Neural cell (in vitro differentiated cells): ENCODE data around the gene RIPPLY3. TPM values are rescaled to one million over a fixed set of nuclear protein-coding genes. Genes with fewer than 3 reads are reported as not detected.

Experiments used
- H2AFZ ChIP-seq: fragments of 200-600, 300-800 bp; sonication (generic), shearing (Covaris generic); 2 replicates; pipeline ENCODE4 v1.6.0; 2014; ENCODE audit warnings: low read depth, mild to moderate bottlenecking, antibody characterized with exemption, low read length, moderate library complexity
- H3F3A ChIP-seq: fragments of 200-600 bp; shearing (Covaris generic); 2 replicates; pipeline ENCODE4 v1.6.1; 2016; ENCODE audit warnings: mild to moderate bottlenecking, moderate library complexity, mixed read lengths, antibody characterized with exemption, low read length; ENCODE audit not compliant: insufficient read depth, poor library complexity, severe bottlenecking
- H3K27ac ChIP-seq: fragments of 200-600, 300-800 bp; sonication (generic), shearing (Covaris generic); 2 replicates; pipeline ENCODE4 v1.5.1; 2014; ENCODE audit warnings: mild to moderate bottlenecking, low read length, moderate library complexity
- H3K27me3 ChIP-seq: fragments of 300-800, 200-600 bp; sonication (generic), shearing (Covaris generic); 2 replicates; pipeline ENCODE4 v1.6.0; 2014; ENCODE audit warnings: mild to moderate bottlenecking, low read depth, low read length, moderate library complexity; ENCODE audit not compliant: insufficient read depth
- H3K36me3 ChIP-seq: fragments of 300-800, 200-600 bp; sonication (generic), shearing (Covaris generic); 2 replicates; pipeline ENCODE4 v1.5.1; 2014; ENCODE audit warnings: mild to moderate bottlenecking, antibody characterized with exemption, low read length, moderate library complexity; ENCODE audit not compliant: insufficient read depth
- H3K4me2 ChIP-seq: fragments of 300-800, 200-600 bp; sonication (generic), shearing (Covaris generic); 2 replicates; pipeline ENCODE4 v1.6.0; 2014; ENCODE audit warnings: mild to moderate bottlenecking, low read length
- H3K4me3 ChIP-seq: fragments of 300-800, 200-600 bp; sonication (generic), shearing (Covaris generic); 2 replicates; pipeline ENCODE4 v1.5.1; 2014; ENCODE audit warnings: mild to moderate bottlenecking, low read length, moderate library complexity
- H3K79me2 ChIP-seq: fragments of 200-600 bp; shearing (Covaris generic); replicated peaks from 2 replicates; pipeline ENCODE4 v1.6.0; 2014; ENCODE audit warnings: mild to moderate bottlenecking, low read length, moderate library complexity; ENCODE audit not compliant: insufficient read depth
- H3K9ac ChIP-seq: fragments of 300-800, 200-600 bp; sonication (generic), shearing (Covaris generic); 2 replicates; pipeline ENCODE4 v1.6.1; 2016; ENCODE audit warnings: mild to moderate bottlenecking, low read length, mixed read lengths
- H3K9me2 ChIP-seq: fragments of 200-600 bp; shearing (Covaris generic); 2 replicates; pipeline ENCODE4 v1.6.1; 2016; ENCODE audit warnings: mild to moderate bottlenecking, low read length, mixed read lengths; ENCODE audit not compliant: insufficient read depth
- H3K9me3 ChIP-seq: fragments of 200-600, 300-800 bp; sonication (generic), shearing (Covaris generic); 2 replicates; pipeline ENCODE4 v1.6.1; 2016; ENCODE audit warnings: mild to moderate bottlenecking, mixed run types, low read length, moderate library complexity, mixed read lengths
- H4K20me1 ChIP-seq: fragments of 200-600 bp; shearing (Covaris generic); 2 replicates; pipeline ENCODE4 v1.6.1; 2016; ENCODE audit warnings: mild to moderate bottlenecking, mixed run types; ENCODE audit not compliant: insufficient read depth
- EP300 ChIP-seq: fragments of 450-650 bp; conservative IDR thresholded peaks from 2 replicates; pipeline ENCODE4 v1.6.1; 2014; ENCODE audit warnings: antibody characterized with exemption, mild to moderate bottlenecking, moderate library complexity; ENCODE audit not compliant: poor library complexity, severe bottlenecking
- EZH2 ChIP-seq: fragments of 200-600, 300-800 bp; shearing (Covaris generic), sonication (generic); IDR thresholded peaks from 2 replicates; pipeline ENCODE4 v1.6.1; 2014; ENCODE audit warnings: antibody characterized with exemption, low read length, borderline replicate concordance, mild to moderate bottlenecking; ENCODE audit not compliant: insufficient read depth, poor library complexity, severe bottlenecking
- MXI1 ChIP-seq: fragments of 450-650 bp; conservative IDR thresholded peaks from 2 replicates; pipeline ENCODE4 v1.6.1; 2014; ENCODE audit warnings: antibody characterized with exemption, mild to moderate bottlenecking; ENCODE audit not compliant: poor library complexity, severe bottlenecking
- POLR2AphosphoS5 ChIP-seq: IDR thresholded peaks from 2 replicates; pipeline ENCODE4 v1.6.1; 2012
- RAD21 ChIP-seq: fragments of 450-650 bp; conservative IDR thresholded peaks from 2 replicates; pipeline ENCODE4 v1.6.1; 2014; ENCODE audit warnings: antibody characterized with exemption, mild to moderate bottlenecking, moderate library complexity
- REST ChIP-seq: IDR thresholded peaks from 2 replicates; pipeline ENCODE4 v1.6.1; 2012; ENCODE audit warnings: borderline replicate concordance
- SMC3 ChIP-seq: fragments of 450-650 bp; conservative IDR thresholded peaks from 2 replicates; pipeline ENCODE4 v1.6.1; 2014; ENCODE audit warnings: antibody characterized with exemption, mild to moderate bottlenecking, moderate library complexity; ENCODE audit not compliant: poor library complexity
- TAF1 ChIP-seq: IDR thresholded peaks from 2 replicates; pipeline ENCODE4 v1.6.1; 2012; ENCODE audit warnings: low read depth
- polyA plus RNA-seq: library from polyadenylated mRNA; depleted of rRNA; stranded (reverse); fragments of >200 nt; gene quantifications from 2 replicates; pipeline ENCODE4 v1.2.3, GENCODE V29; 2014
- TF ChIP-seq, protein P1 (sequence below): fragments of 450-650 bp; IDR thresholded peaks from 2 replicates; pipeline ENCODE4 v1.5.1; 2014; ENCODE audit warnings: antibody characterized with exemption, mild to moderate bottlenecking, moderate library complexity; ENCODE audit not compliant: poor library complexity, severe bottlenecking

Gene RIPPLY3
- polyA plus RNA-seq, 1 donor from 2014 or later = 0.24 TPM

- Histone ChIP-seq H3K27me3 (peaks cover 23% of the 10 kb centered on the region), H3K27ac (no peak overlapping the region), H3K4me3 (peak overlapping the region; percentile 64), H3K9me2 (no peaks in the 10 kb centered on the region), H3K4me2 (no peak overlapping the region), H3K9ac (peak overlapping the region; percentile 29), H3K36me3 (no peaks in the 10 kb centered on the region), H3K79me2 (no peaks in the 10 kb centered on the region), H3F3A (no peaks in the 10 kb centered on the region), H3K9me3 (peaks cover 5% of the 10 kb centered on the region), H4K20me1 (no peaks in the 10 kb centered on the region), H2AFZ (no peak overlapping the region)
- TF ChIP-seq TAF1 = no peak
- no peak for TF ChIP-seq EP300
- TF ChIP-seq RAD21 = no peak
- TF ChIP-seq, protein P1, sequence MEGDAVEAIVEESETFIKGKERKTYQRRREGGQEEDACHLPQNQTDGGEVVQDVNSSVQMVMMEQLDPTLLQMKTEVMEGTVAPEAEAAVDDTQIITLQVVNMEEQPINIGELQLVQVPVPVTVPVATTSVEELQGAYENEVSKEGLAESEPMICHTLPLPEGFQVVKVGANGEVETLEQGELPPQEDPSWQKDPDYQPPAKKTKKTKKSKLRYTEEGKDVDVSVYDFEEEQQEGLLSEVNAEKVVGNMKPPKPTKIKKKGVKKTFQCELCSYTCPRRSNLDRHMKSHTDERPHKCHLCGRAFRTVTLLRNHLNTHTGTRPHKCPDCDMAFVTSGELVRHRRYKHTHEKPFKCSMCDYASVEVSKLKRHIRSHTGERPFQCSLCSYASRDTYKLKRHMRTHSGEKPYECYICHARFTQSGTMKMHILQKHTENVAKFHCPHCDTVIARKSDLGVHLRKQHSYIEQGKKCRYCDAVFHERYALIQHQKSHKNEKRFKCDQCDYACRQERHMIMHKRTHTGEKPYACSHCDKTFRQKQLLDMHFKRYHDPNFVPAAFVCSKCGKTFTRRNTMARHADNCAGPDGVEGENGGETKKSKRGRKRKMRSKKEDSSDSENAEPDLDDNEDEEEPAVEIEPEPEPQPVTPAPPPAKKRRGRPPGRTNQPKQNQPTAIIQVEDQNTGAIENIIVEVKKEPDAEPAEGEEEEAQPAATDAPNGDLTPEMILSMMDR = no peak
- TF ChIP-seq EZH2 = no peak
- no peak for TF ChIP-seq MXI1
- no peak for TF ChIP-seq POLR2AphosphoS5
Measured at GRCh38 chr21:37005548-37006485, 685 bp upstream of the RIPPLY3 start.

DNA sequence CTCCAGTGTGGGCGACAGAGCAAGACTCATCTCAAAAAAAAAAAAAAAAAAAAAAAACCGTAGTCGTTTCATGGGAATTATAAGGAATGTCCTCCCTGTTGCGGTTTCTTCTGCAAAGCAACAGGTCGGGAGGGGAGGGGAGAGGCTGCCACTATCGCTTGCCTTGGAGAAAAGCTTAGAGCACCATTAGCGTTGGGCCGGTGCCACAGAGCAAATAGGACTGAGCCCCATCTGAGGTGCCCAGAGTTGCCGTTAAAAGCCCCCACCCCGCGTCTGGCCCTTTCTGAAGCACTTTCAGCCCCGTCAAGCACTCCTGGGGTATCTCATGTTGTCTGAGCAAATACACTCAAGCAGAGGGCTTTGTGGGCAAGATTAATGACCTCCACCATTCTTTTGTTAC is 2.2 kb downstream of the RIPPLY3 start:
- H3F3A ChIP-seq = no peaks in the 10 kb centered on the region
- H3K9ac ChIP-seq = no peak overlapping the region
- H3K9me2 ChIP-seq = no peaks in the 10 kb centered on the region
- no peaks in the 10 kb centered on the region for H3K36me3 ChIP-seq
- H3K9me3 ChIP-seq = peaks cover 5% of the 10 kb centered on the region
- no peaks in the 10 kb centered on the region for H3K79me2 ChIP-seq
- no peak overlapping the region for H3K4me3 ChIP-seq
- H3K27ac ChIP-seq = no peak overlapping the region
- TF ChIP-seq EZH2 = no peak
- TF ChIP-seq TAF1 = no peak
- TF ChIP-seq MXI1 = no peak
- no peak for TF ChIP-seq RAD21
- TF ChIP-seq, protein P1 = no peak
- no peak for TF ChIP-seq REST
- no peak for TF ChIP-seq POLR2AphosphoS5
- no peak for TF ChIP-seq EP300
- no peak for TF ChIP-seq SMC3
- no peak overlapping the region for H2AFZ ChIP-seq
- peaks cover 23% of the 10 kb centered on the region for H3K27me3 ChIP-seq
- H4K20me1 ChIP-seq = no peaks in the 10 kb centered on the region
- H3K4me2 ChIP-seq = no peak overlapping the region
